HG02885 (cell line): ENCODE data around the gene RPL28.

Experiments used
- ATAC-seq: cut with Tn5 transposase; IDR thresholded peaks from one replicate; pipeline ENCODE4 v1.9.1; 2021; ENCODE audit warnings: mild to moderate bottlenecking; ENCODE audit not compliant: unreplicated experiment, poor library complexity

Gene RPL28

DNA sequence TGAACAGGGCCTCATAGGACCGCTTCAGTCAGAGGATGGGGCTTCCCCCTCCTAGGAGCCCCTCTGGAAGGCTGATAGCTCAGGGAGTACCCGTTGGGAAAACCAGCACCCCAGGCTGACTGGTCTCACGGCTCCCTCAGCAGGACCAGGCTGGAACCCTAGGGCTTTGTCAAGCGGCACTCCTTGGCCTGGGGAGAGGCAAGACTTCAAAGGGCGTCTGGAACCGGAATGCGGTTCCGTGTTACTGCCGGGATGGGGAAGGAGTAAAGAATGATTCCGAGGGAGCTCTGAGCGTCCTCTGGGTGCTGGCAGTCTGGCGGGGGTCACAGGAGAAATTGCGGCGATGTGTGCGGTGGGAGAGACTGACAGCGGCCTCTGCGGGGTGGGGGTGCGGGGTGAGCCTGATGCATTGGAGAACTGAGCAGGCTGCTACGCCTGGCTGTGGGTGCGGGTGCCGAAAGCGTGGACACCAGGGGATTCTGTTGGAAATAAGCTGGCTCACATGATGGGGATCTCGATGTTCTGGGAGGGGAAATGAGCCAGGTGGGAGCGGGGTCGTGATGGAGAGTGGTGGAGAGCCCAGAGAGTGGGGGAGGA is 33.1 kb upstream of the RPL28 start:
- no peak for ATAC-seq

- ATAC-seq, result no peak
Observed at GRCh38 chr19:55353356-55353802, 32.4 kb upstream of the RPL28 start.

DNA sequence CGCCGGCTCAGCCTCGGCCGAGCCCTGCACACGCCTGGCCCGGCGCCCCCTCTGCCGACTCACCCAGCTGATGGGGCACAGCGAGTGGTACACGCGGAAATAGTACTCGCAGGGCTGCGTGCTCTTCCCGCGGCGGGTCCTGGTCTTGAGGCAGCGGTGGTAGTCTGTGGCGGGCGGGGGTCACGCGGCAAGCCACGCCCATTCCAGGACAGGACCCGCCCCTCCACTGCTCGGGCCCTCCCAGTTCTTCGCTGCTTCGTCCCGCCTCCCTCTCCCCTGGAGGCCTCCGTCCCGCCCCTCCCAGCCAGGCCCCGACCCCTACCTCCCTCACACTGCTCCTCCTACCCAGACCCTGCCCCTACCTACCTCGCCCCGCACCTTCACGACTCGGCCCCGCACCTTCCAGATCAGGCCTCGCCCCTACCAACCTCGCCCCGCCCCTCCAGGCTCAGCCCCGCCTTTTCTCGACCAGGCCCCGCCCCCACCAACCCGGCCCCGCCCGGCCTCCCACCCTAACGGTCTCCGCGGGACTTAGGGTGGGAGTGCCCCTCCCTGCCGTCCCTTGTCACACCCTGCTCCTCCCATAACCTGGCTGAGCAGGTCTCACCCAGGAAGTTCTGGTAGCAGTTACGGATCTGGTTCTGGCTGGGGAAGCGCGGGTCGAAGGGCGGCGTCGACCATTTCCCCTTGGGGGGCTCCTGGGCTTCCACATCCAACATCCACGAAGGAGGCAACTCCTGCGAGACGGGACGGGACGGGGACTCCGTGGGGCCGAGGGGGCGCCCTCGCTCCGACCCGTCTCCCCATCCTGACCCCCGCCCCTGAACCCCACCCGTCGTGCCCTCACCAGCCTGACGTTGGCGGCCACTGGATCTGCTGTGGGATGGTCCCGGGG is 31.7 kb upstream of the RPL28 start:
- no peak for ATAC-seq

- ATAC-seq, result no peak
Observed at GRCh38 chr19:55354698-55355212, 31.0 kb upstream of the RPL28 start, which contains the start of gene COX6B2. TSS of gene COX6B2 (minus strand) at chr19:55354719. CDS start at chr19:55354521, 198 bp downstream.

GRCh38 chr19:55355213-55355821 is 30.4 kb upstream of the RPL28 start:
- no peak for ATAC-seq

- no peak for ATAC-seq
Observed at GRCh38 chr19:55358493-55358892, 27.2 kb upstream of the RPL28 start.

GRCh38 chr19:55358943-55359908 is 26.5 kb upstream of the RPL28 start:
- ATAC-seq, result no peak

GRCh38 chr19:55360902-55361301 is 24.8 kb upstream of the RPL28 start:
- ATAC-seq, result no peak

- ATAC-seq, result no peak
Observed at GRCh38 chr19:55362174-55362989, 23.4 kb upstream of the RPL28 start.

GRCh38 chr19:55362990-55363716 is 22.6 kb upstream of the RPL28 start, which contains the start of gene GARIN5B:
TSS of gene GARIN5B (minus strand) at chr19:55363260. CDS start at chr19:55363066, 194 bp downstream.
- ATAC-seq, result no peak

DNA sequence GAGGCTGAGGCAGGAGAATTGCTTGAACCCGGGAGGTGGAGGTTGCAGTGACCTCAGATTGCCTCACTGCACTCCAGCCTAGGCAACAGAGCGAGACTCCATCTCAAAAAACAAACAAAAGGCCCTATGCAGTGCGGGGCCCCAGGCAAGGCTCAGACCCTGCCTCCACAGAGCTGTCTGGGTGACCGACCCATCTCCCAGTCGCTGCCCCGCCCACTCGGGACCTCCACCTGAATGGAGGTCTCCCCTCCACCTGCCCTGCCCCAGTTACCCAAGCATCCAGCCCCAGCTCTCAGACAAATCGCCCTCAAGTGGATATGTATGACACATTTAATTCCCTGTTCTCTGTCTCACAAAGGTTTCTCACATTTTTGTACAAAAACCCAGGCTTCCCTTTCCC is 20.5 kb upstream of the RPL28 start:
- ATAC-seq, result no peak

- no peak for ATAC-seq
Observed at GRCh38 chr19:55365964-55366363, 19.8 kb upstream of the RPL28 start.

- ATAC-seq, result no peak
Observed at GRCh38 chr19:55366790-55367189, 18.9 kb upstream of the RPL28 start.

DNA sequence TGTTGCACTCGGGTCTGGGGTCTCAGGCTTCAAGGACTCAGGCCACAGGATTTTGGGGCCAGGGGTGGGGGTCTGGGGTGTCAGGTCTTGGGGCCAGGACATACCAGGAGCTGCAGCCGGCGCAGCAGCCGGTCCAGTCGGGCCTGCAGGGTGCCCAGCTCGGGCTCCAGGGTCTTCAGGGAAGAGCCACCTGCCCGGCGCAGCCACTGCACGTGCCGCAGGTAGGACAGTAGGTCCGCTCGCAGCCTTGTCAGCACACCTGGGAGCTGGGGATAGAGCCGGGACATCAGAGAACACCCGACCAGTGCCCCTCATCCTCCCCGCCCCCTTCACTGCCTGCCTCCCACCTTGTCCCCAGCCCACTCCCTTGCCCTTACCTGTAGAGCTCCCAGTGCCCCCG is 17.6 kb upstream of the RPL28 start:
- no peak for ATAC-seq

DNA sequence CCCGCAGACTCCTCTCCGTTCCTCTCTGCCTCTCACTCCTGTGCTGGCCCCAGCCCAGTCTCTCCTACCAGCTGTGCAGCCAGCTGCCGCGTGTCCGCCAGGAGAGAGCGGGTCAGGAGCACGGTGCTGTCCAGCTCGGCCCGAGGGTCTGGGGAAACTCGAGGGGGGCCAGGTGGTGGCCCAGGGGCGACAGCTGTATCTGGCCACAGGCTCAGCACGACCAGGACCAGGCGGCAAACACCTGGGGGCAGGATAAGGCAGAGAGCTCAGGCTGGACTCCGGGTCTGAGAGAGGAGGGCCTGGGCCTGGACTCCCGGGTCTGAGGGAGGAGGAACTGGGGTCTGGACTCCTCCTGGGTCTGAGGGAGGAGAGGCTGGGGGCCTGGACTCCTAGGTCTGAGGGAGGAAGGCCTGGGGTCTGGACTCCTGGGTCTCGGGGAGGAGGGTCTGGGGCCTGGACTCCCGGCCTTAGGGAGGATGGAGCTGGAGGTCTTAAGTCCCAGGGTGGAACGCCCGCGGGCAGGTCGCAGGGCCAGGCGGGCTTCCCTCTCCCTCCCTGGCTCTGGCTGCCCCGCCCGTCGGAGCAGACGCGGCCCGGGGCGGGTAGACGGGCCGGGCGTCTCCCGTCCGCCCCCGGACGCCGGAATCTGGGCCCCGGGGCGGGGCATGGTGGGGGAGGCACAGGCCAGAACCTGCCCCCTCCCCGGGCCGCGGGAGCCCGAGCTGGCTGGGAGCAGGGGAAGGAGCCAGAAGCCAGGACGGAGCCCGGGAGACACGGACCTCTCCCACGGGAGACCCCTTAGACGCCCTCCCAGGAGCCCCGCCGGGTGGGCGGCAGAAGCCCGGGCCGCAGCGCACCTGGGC is 16.8 kb upstream of the RPL28 start:
- no peak for ATAC-seq

- no peak for ATAC-seq
Observed at GRCh38 chr19:55369653-55370304, 16.0 kb upstream of the RPL28 start.
